Spleen (tissue), 7 donors: ENCODE results near the gene NRXN2.

Experiments used
- CTCF ChIP-seq, 11 experiments: fragments of 200-600 bp in 7 of 11; fragments of 450-650 bp in 4 of 11; sonication (generic) in 4 of 11; IDR thresholded peaks in 8 of 11; conservative IDR thresholded peaks in 3 of 11; 1 replicate in 7 of 11; 2 replicates in 4 of 11; pipeline versions ENCODE4 v1.4.0 to v1.8.0; 2016 to 2021; ENCODE audit warnings: antibody characterized with exemption in 11 of 11, inconsistent platforms in 4 of 11, mild to moderate bottlenecking in 1 of 11
- POLR2A ChIP-seq, 3 donors: fragments of 450-650 bp; IDR thresholded peaks; one replicate each; pipeline ENCODE4 v1.5.1; 2017; ENCODE audit warnings: antibody characterized with exemption in 3 of 3, mild to moderate bottlenecking in 1 of 3
- POLR2AphosphoS5 ChIP-seq, 3 donors: sonication (generic); formaldehyde crosslinking; IDR thresholded peaks; one replicate each; pipeline ENCODE4 v1.5.1; 2017; ENCODE audit warnings: antibody characterized with exemption in 3 of 3
- donor health status: DM: no; HTN: no; CAD: no; lungs with moderate emphysema.
- donor health status: DM: no; HTN: no; CAD: no.
- donor health status: DM: no; HTN: no; CAD: no.

DNA sequence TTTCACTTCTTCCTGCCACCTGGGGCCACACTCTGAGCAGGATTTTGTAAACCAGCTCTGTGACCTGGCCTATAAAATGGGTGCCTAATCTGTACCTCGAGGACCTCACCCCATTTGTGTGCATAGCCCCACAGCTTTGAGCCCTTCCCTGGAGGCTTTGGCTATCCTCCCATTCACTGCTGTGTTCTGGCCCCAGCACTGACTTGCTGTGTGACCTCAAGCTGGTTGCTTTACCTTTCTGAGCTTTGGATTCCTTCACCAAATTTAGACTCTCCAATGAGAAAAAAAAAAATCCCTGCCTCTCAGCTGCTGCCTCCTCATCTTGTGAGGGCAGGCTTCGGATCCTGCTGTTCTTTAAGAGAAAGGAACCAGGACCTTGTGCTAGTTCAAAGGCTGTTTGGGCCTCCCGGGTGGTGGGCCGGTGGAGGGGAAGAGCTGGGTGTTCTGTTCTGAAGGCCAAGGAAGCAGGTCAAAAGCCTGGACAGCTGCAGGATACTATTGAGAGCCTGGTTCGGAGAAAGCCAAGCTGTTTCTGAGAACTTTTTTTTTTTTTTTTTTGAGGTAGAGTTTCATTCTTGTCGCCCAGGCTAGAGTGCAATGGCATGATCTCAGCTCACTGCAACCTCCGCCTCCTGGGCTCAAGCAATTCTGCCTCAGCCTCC lies 37.9 kb upstream of the NRXN2 start:
- peak in 1 of 3 donors; percentile 49 for TF ChIP-seq POLR2AphosphoS5 (IDR thresholded peaks at IDR 0.05)
- no peak for TF ChIP-seq CTCF (IDR thresholded peaks at IDR 0.05 in 8 of 11, conservative IDR thresholded peaks at IDR 0.05 in 3 of 11)
- no peak for TF ChIP-seq POLR2A (IDR thresholded peaks at IDR 0.05)
